Tibial nerve (tissue), 4 donors: ENCODE data around the gene FAM83G.

Source experiments
- EP300 ChIP-seq, 2 donors: sonication (generic); formaldehyde crosslinking; IDR thresholded peaks; one replicate each; pipeline ENCODE4 v1.6.1; 2017; ENCODE audit warnings: antibody characterized with exemption in 2 of 2, mild to moderate bottlenecking in 1 of 2
- TF ChIP-seq, protein P1 (sequence below), 5 experiments: fragments of 200-600 bp in 3 of 5; fragments of 450-650 bp in 2 of 5; sonication (generic) in 3 of 5; IDR thresholded peaks; one replicate each; pipeline ENCODE4 v1.5.1; 2016 to 2019; ENCODE audit warnings: antibody characterized with exemption in 5 of 5, mild to moderate bottlenecking in 3 of 5, moderate library complexity in 2 of 5

DNA sequence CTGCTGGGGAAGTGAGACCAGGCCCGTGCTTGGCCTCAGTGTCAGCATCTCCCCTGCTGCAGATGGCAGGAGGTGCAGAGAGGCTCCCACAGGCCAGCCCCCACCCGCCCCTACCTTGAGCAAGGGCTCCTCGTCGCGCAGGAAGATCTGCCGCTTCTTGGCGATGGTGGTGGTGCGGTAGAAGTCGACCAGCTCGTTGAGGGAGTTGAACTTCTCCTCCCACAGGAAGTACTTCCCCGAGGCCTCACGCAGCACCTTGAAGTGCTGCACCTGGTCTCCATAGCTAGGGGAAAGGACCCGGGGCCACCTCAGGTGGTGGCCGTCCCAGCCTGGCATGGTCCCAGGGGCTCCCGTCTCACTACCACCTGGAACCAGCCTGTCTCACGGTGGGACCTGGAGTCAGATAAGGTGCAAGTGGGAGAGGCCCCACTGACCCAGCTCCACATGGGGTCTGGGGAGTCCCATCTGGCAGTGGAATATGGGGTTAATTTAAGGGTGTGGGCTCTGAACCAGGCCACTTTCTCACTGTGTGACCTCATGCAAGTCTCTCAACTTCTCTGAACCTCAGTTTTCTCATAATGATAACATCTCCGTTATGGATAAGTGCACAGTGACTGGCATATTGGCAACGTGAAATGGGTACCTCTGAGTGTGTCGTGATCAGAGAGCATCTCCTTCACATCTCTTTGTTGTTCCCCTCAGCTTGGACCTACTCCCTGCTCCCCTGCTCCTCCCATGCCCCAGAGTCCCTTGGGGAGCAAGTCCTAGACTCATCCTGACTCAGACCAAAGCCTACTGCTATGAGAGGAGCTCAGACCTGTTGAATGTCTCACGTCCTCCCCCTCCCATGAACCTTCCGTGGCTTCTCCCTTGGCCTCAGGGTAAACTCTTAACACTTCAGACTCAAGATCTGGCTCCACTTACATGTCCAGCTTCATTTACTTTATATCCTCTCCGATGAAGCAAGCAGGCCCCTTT lies 19.8 kb upstream of the FAM83G start:
- TF ChIP-seq EP300 (IDR thresholded peaks at IDR 0.05), result no peak
- TF ChIP-seq, protein P1, sequence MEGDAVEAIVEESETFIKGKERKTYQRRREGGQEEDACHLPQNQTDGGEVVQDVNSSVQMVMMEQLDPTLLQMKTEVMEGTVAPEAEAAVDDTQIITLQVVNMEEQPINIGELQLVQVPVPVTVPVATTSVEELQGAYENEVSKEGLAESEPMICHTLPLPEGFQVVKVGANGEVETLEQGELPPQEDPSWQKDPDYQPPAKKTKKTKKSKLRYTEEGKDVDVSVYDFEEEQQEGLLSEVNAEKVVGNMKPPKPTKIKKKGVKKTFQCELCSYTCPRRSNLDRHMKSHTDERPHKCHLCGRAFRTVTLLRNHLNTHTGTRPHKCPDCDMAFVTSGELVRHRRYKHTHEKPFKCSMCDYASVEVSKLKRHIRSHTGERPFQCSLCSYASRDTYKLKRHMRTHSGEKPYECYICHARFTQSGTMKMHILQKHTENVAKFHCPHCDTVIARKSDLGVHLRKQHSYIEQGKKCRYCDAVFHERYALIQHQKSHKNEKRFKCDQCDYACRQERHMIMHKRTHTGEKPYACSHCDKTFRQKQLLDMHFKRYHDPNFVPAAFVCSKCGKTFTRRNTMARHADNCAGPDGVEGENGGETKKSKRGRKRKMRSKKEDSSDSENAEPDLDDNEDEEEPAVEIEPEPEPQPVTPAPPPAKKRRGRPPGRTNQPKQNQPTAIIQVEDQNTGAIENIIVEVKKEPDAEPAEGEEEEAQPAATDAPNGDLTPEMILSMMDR (IDR thresholded peaks at IDR 0.05), result no peak
